OCI-LY3 (cell line): ENCODE results near the gene BCL2L2.

ENCODE experiments used
- H2AFZ ChIP-seq: fragments of 200-600, 300-600 bp; shearing (Covaris generic); 2 replicates; pipeline ENCODE4 v1.6.0; 2014; ENCODE audit warnings: antibody characterized with exemption, low read depth, low read length
- H3K27ac ChIP-seq: fragments of 200-600, 300-600 bp; sonication (generic); 2 replicates; pipeline ENCODE4 v1.5.1; 2014; ENCODE audit warnings: mild to moderate bottlenecking, low read length, moderate library complexity, mixed read lengths
- H3K27me3 ChIP-seq: fragments of 200-600, 300-600 bp; sonication (generic); 2 replicates; pipeline ENCODE4 v1.6.1; 2014; ENCODE audit warnings: low read depth, low read length, mixed read lengths
- H3K36me3 ChIP-seq: fragments of 200-600, 300-600 bp; sonication (generic); replicated peaks from 2 replicates; pipeline ENCODE3; 2014; ENCODE audit warnings: low read depth, low read length, mixed read lengths
- H3K4me1 ChIP-seq: fragments of 300-600, 200-600 bp; sonication (generic); 2 replicates; pipeline ENCODE4 v1.6.1; 2014; ENCODE audit warnings: low read length, mixed read lengths
- H3K4me2 ChIP-seq: fragments of 200-600, 300-600 bp; sonication (generic); 2 replicates; pipeline ENCODE4 v1.6.1; 2014; ENCODE audit warnings: low read length, mixed read lengths
- H3K4me3 ChIP-seq: fragments of 300-600, 200-600 bp; sonication (generic); 2 replicates; pipeline ENCODE4 v1.5.1; 2014; ENCODE audit warnings: antibody characterized with exemption, mild to moderate bottlenecking, low read length, moderate library complexity
- H3K79me2 ChIP-seq: fragments of 300-600, 200-600 bp; shearing (Covaris generic); 2 replicates; pipeline ENCODE4 v1.6.1; 2014; ENCODE audit warnings: mild to moderate bottlenecking, low read length, mixed read lengths
- H3K9ac ChIP-seq: fragments of 300-600, 200-600 bp; shearing (Covaris generic); 2 replicates; pipeline ENCODE4 v1.6.0; 2014; ENCODE audit warnings: mild to moderate bottlenecking, low read length, moderate library complexity
- H3K9me3 ChIP-seq: fragments of 200-600, 300-600 bp; shearing (Covaris generic); 2 replicates; pipeline ENCODE4 v1.6.1; 2014; ENCODE audit warnings: low read length, mixed read lengths; ENCODE audit not compliant: insufficient read depth
- H4K20me1 ChIP-seq: fragments of 200-600, 300-600 bp; sonication (generic); 2 replicates; pipeline ENCODE4 v1.6.1; 2016; ENCODE audit warnings: low read length, mixed read lengths; ENCODE audit not compliant: insufficient read depth
- EZH2phosphoT487 ChIP-seq: fragments of 200-600 bp; shearing (Covaris generic); IDR thresholded peaks from 2 replicates; pipeline ENCODE4 v1.6.1; 2018; ENCODE audit warnings: antibody characterized with exemption, mixed run types, low read depth
- TF ChIP-seq, protein P1 (sequence below): fragments of 200-600, 300-600 bp; sonication (generic); IDR thresholded peaks from 2 replicates; pipeline ENCODE4 v1.5.1; 2014; ENCODE audit warnings: antibody characterized with exemption, low read length, low read depth

BCL2L2 gene

DNA sequence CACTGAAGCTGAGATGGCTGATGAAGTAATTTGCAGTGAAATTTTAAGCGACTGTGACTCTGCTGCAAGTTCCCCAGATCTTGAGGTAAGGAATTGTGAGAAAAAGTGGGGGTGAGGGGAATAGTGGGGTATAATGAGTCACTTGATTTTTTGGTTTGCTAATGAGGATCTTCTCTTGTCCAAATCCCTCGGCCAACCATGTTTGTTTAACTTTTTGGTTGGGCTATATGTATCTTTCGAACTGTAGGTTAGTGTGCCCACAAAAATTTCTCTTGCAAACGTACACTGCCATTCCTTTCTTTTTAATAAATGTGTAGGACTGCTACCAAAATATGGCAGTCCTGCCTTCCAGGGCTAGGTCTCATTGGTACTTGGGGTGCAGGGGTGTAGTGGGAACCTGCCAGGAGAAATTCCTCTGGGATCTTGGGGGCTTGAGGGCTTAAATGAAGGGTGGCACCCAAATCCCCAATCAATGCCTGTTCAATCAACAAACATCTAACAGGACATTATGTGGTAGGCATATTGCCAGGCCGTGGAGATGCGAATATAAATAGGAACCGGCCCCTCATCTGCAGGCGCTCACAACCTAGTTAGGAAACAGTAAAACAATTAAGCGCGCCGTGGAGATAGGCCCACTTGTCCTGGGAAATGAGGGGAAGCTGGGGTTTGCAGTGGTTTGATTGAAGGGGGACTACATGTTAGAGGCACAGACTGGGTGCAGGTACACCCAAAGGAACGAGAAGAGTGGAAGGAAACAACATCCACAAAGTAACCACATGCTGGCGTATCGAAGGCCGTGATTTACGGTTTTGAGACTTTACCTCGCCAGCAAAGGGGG lies 13.3 kb downstream of the BCL2L2 start:
- H3K27ac ChIP-seq, result peak overlapping the region; percentile 86
- peak overlapping the region; percentile 93 for H3K4me3 ChIP-seq
- H3K4me1 ChIP-seq, result peaks cover 19% of the 10 kb centered on the region
- peak overlapping the region; percentile 84 for H3K9ac ChIP-seq
- H3K9me3 ChIP-seq, result no peaks in the 10 kb centered on the region
- TF ChIP-seq, protein P1, sequence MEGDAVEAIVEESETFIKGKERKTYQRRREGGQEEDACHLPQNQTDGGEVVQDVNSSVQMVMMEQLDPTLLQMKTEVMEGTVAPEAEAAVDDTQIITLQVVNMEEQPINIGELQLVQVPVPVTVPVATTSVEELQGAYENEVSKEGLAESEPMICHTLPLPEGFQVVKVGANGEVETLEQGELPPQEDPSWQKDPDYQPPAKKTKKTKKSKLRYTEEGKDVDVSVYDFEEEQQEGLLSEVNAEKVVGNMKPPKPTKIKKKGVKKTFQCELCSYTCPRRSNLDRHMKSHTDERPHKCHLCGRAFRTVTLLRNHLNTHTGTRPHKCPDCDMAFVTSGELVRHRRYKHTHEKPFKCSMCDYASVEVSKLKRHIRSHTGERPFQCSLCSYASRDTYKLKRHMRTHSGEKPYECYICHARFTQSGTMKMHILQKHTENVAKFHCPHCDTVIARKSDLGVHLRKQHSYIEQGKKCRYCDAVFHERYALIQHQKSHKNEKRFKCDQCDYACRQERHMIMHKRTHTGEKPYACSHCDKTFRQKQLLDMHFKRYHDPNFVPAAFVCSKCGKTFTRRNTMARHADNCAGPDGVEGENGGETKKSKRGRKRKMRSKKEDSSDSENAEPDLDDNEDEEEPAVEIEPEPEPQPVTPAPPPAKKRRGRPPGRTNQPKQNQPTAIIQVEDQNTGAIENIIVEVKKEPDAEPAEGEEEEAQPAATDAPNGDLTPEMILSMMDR, result no peak
- TF ChIP-seq EZH2phosphoT487, result no peak
- peak overlapping the region; percentile 12; the same call in 1 of the 2 replicates for H2AFZ ChIP-seq
- no peaks in the 10 kb centered on the region for H3K27me3 ChIP-seq
- peaks cover 27% of the 10 kb centered on the region for H3K36me3 ChIP-seq
- H3K4me2 ChIP-seq, result peak overlapping the region; percentile 100
- peaks cover 9% of the 10 kb centered on the region; the same call in 1 of the 2 replicates for H4K20me1 ChIP-seq
- peaks cover 35% of the 10 kb centered on the region for H3K79me2 ChIP-seq

DNA sequence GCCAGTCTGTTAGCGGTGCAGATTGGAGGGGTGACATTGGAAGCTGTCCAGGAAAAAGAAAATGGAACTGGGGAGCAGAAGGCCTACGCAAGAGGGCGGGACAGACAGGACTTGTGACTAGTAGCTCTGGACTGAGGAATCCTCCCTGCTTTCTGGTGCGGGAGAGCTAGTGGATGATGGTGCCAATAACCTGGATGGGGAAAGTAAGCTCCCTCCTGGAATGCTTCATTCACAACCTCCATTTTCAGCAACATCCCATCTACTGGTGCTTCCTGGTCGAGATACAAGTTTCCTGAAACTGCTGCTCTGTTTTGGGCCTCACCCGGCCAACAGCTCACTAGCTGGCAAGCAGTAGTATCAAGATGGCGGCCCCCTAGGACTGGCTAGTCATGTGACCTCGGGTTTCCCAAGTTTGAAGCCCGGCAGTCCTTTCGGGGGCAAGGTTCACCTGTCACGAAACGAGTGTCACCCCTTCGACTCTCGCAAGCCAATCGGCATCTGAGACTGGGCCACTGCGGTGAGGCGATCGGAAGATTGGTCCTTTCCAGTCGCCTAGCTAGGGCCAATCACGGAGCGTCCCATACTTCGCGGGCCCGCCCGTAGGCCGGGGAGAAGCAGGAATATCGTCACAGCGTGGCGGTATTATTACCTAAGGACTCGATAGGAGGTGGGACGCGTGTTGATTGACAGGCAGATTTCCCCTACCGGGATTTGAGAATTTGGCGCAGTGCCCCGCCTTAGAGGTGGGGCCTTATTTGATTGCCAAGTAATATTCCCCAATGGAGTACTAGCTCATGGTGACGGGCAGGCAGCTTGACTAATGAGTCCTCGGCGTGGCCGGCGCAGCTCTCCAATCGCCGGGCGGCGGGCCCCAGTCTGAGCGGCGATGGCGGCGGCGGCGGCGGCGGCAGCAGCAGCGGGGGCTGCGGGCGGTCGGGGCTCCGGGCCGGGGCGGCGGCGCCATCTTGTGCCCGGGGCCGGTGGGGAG lies 14.2 kb downstream of the BCL2L2 start, which contains the start of gene PABPN1:
Gene PABPN1 (plus strand): TSS at position 874 of the 988 bp plus-strand sequence. CDS start 13 bp downstream, at position 887.
- Histone ChIP-seq H3K4me3 (peak within 1 kb of the TSS; percentile 98), H3K9ac (peak within 1 kb of the TSS; percentile 97), H3K79me2 (peaks cover 35% of the 10 kb centered on the region), H3K4me2 (peak within 1 kb of the TSS; percentile 100), H3K9me3 (no peaks in the 10 kb centered on the region), H3K27me3 (no peaks in the 10 kb centered on the region), H3K27ac (peak within 1 kb of the TSS; percentile 86), H3K4me1 (peaks cover 19% of the 10 kb centered on the region), H3K36me3 (peaks cover 28% of the 10 kb centered on the region), H2AFZ (peak within 1 kb of the TSS; percentile 12; the same call in 1 of the 2 replicates), H4K20me1 (peaks cover 9% of the 10 kb centered on the region; the same call in 1 of the 2 replicates)
- TF ChIP-seq, protein P1, result no peak
- TF ChIP-seq EZH2phosphoT487, result no peak

DNA sequence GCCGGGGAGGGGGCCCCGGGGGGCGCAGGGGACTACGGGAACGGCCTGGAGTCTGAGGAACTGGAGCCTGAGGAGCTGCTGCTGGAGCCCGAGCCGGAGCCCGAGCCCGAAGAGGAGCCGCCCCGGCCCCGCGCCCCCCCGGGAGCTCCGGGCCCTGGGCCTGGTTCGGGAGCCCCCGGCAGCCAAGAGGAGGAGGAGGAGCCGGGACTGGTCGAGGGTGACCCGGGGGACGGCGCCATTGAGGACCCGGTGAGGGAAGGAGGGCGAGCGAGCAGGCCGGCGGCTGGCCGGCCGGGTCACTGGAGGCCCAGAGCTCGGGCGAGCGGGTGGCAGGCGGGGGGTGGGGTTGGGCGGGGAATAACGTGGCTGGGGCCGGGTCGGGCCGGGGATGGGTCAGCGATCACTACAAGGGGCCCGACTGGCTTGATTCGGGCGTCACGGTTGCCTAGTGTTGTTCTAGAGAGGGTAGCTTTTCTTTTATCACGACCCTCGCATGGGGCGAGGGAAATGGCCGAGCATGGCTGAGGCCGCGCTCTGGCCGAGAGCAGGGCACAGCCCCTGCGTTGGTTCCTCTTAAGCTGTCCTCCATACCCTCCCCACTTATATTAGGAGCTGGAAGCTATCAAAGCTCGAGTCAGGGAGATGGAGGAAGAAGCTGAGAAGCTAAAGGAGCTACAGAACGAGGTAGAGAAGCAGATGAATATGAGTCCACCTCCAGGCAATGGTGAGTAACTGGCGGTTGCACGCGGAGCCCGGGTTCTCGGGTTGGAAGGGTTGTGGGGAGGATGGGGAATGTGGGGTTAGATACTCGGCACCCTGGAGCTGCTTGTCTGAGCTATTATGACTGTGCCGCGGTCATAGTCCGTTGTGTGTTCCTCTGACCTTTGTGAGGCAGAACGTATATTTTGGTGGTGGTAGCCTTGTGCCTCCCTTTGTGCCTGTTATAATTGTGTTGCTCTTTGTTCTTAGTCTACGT lies 15.2 kb downstream of the BCL2L2 start:
- Histone ChIP-seq H2AFZ (no peak overlapping the region), H4K20me1 (peaks cover 9% of the 10 kb centered on the region; the same call in 1 of the 2 replicates), H3K36me3 (peaks cover 28% of the 10 kb centered on the region), H3K27me3 (no peaks in the 10 kb centered on the region), H3K27ac (peak overlapping the region; percentile 60), H3K9ac (peak overlapping the region; percentile 97), H3K4me1 (peaks cover 19% of the 10 kb centered on the region), H3K4me2 (peak overlapping the region; percentile 79), H3K4me3 (peak overlapping the region; percentile 98), H3K79me2 (peaks cover 35% of the 10 kb centered on the region), H3K9me3 (no peaks in the 10 kb centered on the region)
- no peak for TF ChIP-seq EZH2phosphoT487
- TF ChIP-seq, protein P1, result no peak
